Dedifferentiated amniotic fluid mesenchymal stem cell (primary cell): ENCODE data around the gene MTFR1L.

ENCODE experiments used
- DNase-seq: peaks from one replicate; pipeline ENCODE4 v3.0.0-alpha.2; 2016; ENCODE audit errors: extremely low spot score

The MTFR1L gene

GRCh38 chr1:25819491-25820246 lies at the start of gene MTFR1L:
Gene MTFR1L, plus strand, starts transcription at chr1:25819954. Its CDS starts 3,151 bp downstream, at chr1:25823105.
- DNase-seq: peak; percentile 59

GRCh38 chr1:25770541-25771220 lies 49.1 kb upstream of the MTFR1L start:
- DNase-seq: no peak

- no peak for DNase-seq
Measured at GRCh38 chr1:25771221-25772114, 48.3 kb upstream of the MTFR1L start.

- DNase-seq: no peak
Measured at GRCh38 chr1:25772164-25772563, 47.6 kb upstream of the MTFR1L start.

GRCh38 chr1:25772692-25773245 lies 47.0 kb upstream of the MTFR1L start:
- DNase-seq: no peak

GRCh38 chr1:25773441-25774125 lies 46.2 kb upstream of the MTFR1L start:
- peak; percentile 34 for DNase-seq

GRCh38 chr1:25774206-25774803 lies 45.4 kb upstream of the MTFR1L start:
- no peak for DNase-seq

GRCh38 chr1:25774921-25775771 lies 44.6 kb upstream of the MTFR1L start:
- DNase-seq: no peak

GRCh38 chr1:25779388-25779787 lies 40.4 kb upstream of the MTFR1L start:
- no peak for DNase-seq

- DNase-seq: no peak
Measured at GRCh38 chr1:25779894-25780293, 39.9 kb upstream of the MTFR1L start.

- DNase-seq: no peak
Measured at GRCh38 chr1:25780318-25781129, 39.2 kb upstream of the MTFR1L start.

- no peak for DNase-seq
Measured at GRCh38 chr1:25781130-25781433, 38.7 kb upstream of the MTFR1L start.

GRCh38 chr1:25782608-25783201 lies 37.0 kb upstream of the MTFR1L start:
- DNase-seq: no peak

- DNase-seq: no peak
Measured at GRCh38 chr1:25784575-25785051, 35.1 kb upstream of the MTFR1L start.

- DNase-seq: no peak
Measured at GRCh38 chr1:25785333-25786067, 34.3 kb upstream of the MTFR1L start.

GRCh38 chr1:25786887-25787759 lies 32.6 kb upstream of the MTFR1L start:
- no peak for DNase-seq

- DNase-seq: no peak
Measured at GRCh38 chr1:25787760-25788166, 32.0 kb upstream of the MTFR1L start.
